IMR-90 (cell line): ENCODE measurements around the gene PCK2. TPM values are rescaled to one million over a fixed set of nuclear protein-coding genes. Genes with fewer than 3 reads are reported as not detected.

ENCODE experiments used
- ATAC-seq: fragments of 200-7000 bp; cut with Tn5 transposase; 2 replicates; pipeline ENCODE4 v1.9.1; 2020; ENCODE audit warnings: low read depth, mild to moderate bottlenecking, moderate library complexity
- BruUV-seq: library from RNA; stranded (reverse); fragments of 400-500 nt; replicated peaks from 2 replicates; lab custom pipeline; 2021; lab: Mats Ljungman, UMichigan
- CTCF ChIA-PET: fragments of 300-600 bp; formaldehyde crosslinking; extraction: SDS; loops from one replicate; lab custom pipeline; 2021; ENCODE audit warnings: antibody characterized with exemption; lab: Yijun Ruan, JAX
- POLR2A ChIA-PET: fragments of 300-600 bp; sonication (Branson Sonifier 250); formaldehyde crosslinking; loops from one replicate; lab custom pipeline; 2022; ENCODE audit warnings: antibody characterized with exemption; ENCODE audit not compliant: unreplicated experiment; lab: Charles Lee
- DNase-seq: peaks from one replicate; pipeline ENCODE4 v3.0.0; 2013
- H2AFZ ChIP-seq: replicated peaks from 2 replicates; pipeline ENCODE3; 2013; ENCODE audit warnings: low read length, mild to moderate bottlenecking; ENCODE audit not compliant: poor library complexity
- H2AK5ac ChIP-seq: 2 replicates; pipeline ENCODE4 v1.6.1; 2013; ENCODE audit warnings: low read depth, low read length, inconsistent platforms
- H2AK9ac ChIP-seq: replicated peaks from 2 replicates; pipeline ENCODE3; 2013; ENCODE audit warnings: mild to moderate bottlenecking, low read depth, low read length, moderate library complexity; ENCODE audit not compliant: poor library complexity
- H2BK120ac ChIP-seq: 2 replicates; pipeline ENCODE4 v1.6.1; 2013; ENCODE audit warnings: low read depth, low read length, inconsistent platforms
- H2BK15ac ChIP-seq: 3 replicates; pipeline ENCODE4 v1.6.1; 2013; ENCODE audit warnings: low read depth, low read length, inconsistent platforms
- H2BK20ac ChIP-seq: 2 replicates; pipeline ENCODE4 v1.6.1; 2013; ENCODE audit warnings: low read depth, mild to moderate bottlenecking, inconsistent platforms, low read length, moderate library complexity
- H2BK5ac ChIP-seq: 2 replicates; pipeline ENCODE4 v1.6.1; 2013; ENCODE audit warnings: mild to moderate bottlenecking, low read depth, low read length, inconsistent platforms; ENCODE audit not compliant: poor library complexity, severe bottlenecking
- H3K14ac ChIP-seq: replicated peaks from 2 replicates; pipeline ENCODE4 v1.6.1; 2013; ENCODE audit warnings: low read depth, low read length, inconsistent platforms
- H3K18ac ChIP-seq: 2 replicates; pipeline ENCODE4 v1.6.1; 2013; ENCODE audit warnings: low read depth, low read length, control low read depth
- H3K23ac ChIP-seq: 2 replicates; pipeline ENCODE4 v1.6.1; 2013; ENCODE audit warnings: low read depth, low read length, inconsistent platforms
- H3K27ac ChIP-seq: 2 replicates; pipeline ENCODE4 v1.5.1; 2013; ENCODE audit warnings: mild to moderate bottlenecking, control low read depth, low read length; ENCODE audit not compliant: insufficient read depth
- H3K27me3 ChIP-seq: 2 replicates; pipeline ENCODE4 v1.6.1; 2013; ENCODE audit warnings: low read length; ENCODE audit not compliant: control insufficient read depth, insufficient read depth
- H3K36me3 ChIP-seq: 2 replicates; pipeline ENCODE4 v1.6.1; 2013; ENCODE audit warnings: low read length, mixed read lengths; ENCODE audit not compliant: control insufficient read depth, insufficient read depth
- H3K4ac ChIP-seq: 2 replicates; pipeline ENCODE4 v1.6.1; 2013; ENCODE audit warnings: low read depth, low read length, inconsistent platforms
- H3K4me1 ChIP-seq: 2 replicates; pipeline ENCODE4 v1.6.1; 2013; ENCODE audit warnings: low read length, mixed read lengths; ENCODE audit not compliant: control insufficient read depth, insufficient read depth
- H3K4me2 ChIP-seq: 2 replicates; pipeline ENCODE4 v1.6.1; 2013; ENCODE audit warnings: low read depth, mild to moderate bottlenecking, control low read depth, low read length, moderate library complexity
- H3K4me3 ChIP-seq: 2 replicates; pipeline ENCODE4 v1.5.1; 2013; ENCODE audit warnings: low read depth, mild to moderate bottlenecking, control low read depth, low read length, moderate library complexity; ENCODE audit not compliant: insufficient read depth
- H3K56ac ChIP-seq: 2 replicates; pipeline ENCODE4 v1.6.1; 2013; ENCODE audit warnings: low read length, inconsistent platforms; ENCODE audit not compliant: insufficient read depth; ENCODE audit errors: extremely low read depth
- H3K79me1 ChIP-seq, 2 experiments: 2 replicates each; pipeline ENCODE4 v1.6.1; 2013; ENCODE audit warnings: low read length in 2 of 2, inconsistent platforms in 1 of 2, low read depth in 1 of 2
- H3K9ac ChIP-seq: 2 replicates; pipeline ENCODE4 v1.6.1; 2013; ENCODE audit warnings: low read depth, low read length, control low read depth
- H3K9me1 ChIP-seq: 2 replicates; pipeline ENCODE4 v1.6.1; 2013; ENCODE audit warnings: low read length, inconsistent platforms; ENCODE audit not compliant: insufficient read depth
- H3K9me3 ChIP-seq: 2 replicates; pipeline ENCODE4 v1.6.1; 2013; ENCODE audit warnings: low read length; ENCODE audit not compliant: control insufficient read depth, insufficient read depth
- H4K20me1 ChIP-seq: 2 replicates; pipeline ENCODE4 v1.6.1; 2013; ENCODE audit warnings: low read length, inconsistent platforms; ENCODE audit not compliant: insufficient read depth
- H4K5ac ChIP-seq: 2 replicates; pipeline ENCODE4 v1.6.1; 2013; ENCODE audit warnings: mild to moderate bottlenecking, low read depth, low read length, control low read depth
- H4K8ac ChIP-seq, 2 experiments: 2 replicates each; pipeline ENCODE4 v1.6.1; 2013; ENCODE audit warnings: low read depth in 2 of 2, low read length in 2 of 2, control low read depth in 1 of 2, inconsistent platforms in 1 of 2
- H4K91ac ChIP-seq: 2 replicates; pipeline ENCODE4 v1.6.1; 2013; ENCODE audit warnings: low read depth, low read length, inconsistent platforms; ENCODE audit not compliant: insufficient read depth
- CEBPB ChIP-seq: IDR thresholded peaks from 2 replicates; pipeline ENCODE4 v1.6.1; 2012; ENCODE audit warnings: low read depth, low read length, improper control_type of control experiment
- CHD1 ChIP-seq: IDR thresholded peaks from 2 replicates; pipeline ENCODE4 v1.6.1; 2012; ENCODE audit warnings: low read depth, low read length, improper control_type of control experiment
- CTCF ChIP-seq: conservative IDR thresholded peaks from 2 replicates; pipeline ENCODE4 v1.5.1; 2012; ENCODE audit warnings: mild to moderate bottlenecking, low read depth, low read length, improper control_type of control experiment
- RFX5 ChIP-seq: IDR thresholded peaks from 2 replicates; pipeline ENCODE4 v1.8.0; 2012; ENCODE audit warnings: low read depth, mild to moderate bottlenecking, low read length, moderate library complexity
- WGBS, 2 experiments: methylation state at CpG; one replicate each; pipeline versions ENCODE4 v1.1.5 to v1.1.7; 2013; ENCODE audit warnings: missing lambda C conversion rate in 2 of 2; ENCODE audit not compliant: insufficient read length in 1 of 2; ENCODE audit errors: extremely low coverage in 2 of 2; 5-methylcytosine and 5-hydroxymethylcytosine counted together
- dilution Hi-C: fragments of 300-500 bp; cut with HindIII; formaldehyde crosslinking; loops from one replicate; pipeline ENCODE4 v1.14.3; 2018; ENCODE audit warnings: low sequenced_read_pairs; ENCODE audit not compliant: unreplicated experiment
- in situ Hi-C: fragments of 300-500 bp; cut with MboI; formaldehyde crosslinking; loops from 3 replicates; pipeline ENCODE4 v1.14.3; 2019; ENCODE audit warnings: low sequenced_read_pairs, inconsistent platforms, mixed read lengths
- intact Hi-C: fragments of 100-400 bp; cut with micrococcal nuclease; formaldehyde crosslinking; loops from 2 replicates; pipeline ENCODE4 v1.10.0; 2022
- polyA plus RNA-seq, 3 experiments: library from polyadenylated mRNA; depleted of rRNA; stranded (reverse); fragments of >200 nt; gene quantifications; 2 replicates each; pipeline ENCODE4 v1.2.3, GENCODE V29; 2012; ENCODE audit warnings: low replicate concordance in 1 of 3
- total RNA-seq: library from RNA; depleted of rRNA; stranded (reverse); fragments of >200 nt; gene quantifications from 2 replicates; pipeline ENCODE4 v1.2.3, GENCODE V29; 2012

The PCK2 gene
- total and polyA plus RNA-seq, 2 of the 4 experiments (the other 2 are of a cell fraction), result 13.4 to 29.4 TPM

- no peak for DNase-seq
- Histone ChIP-seq H2AK9ac (no peak overlapping the region), H3K14ac (no peak overlapping the region), H2BK20ac (no peak overlapping the region), H3K18ac (no peak overlapping the region), H3K23ac (no peak overlapping the region), H2BK120ac (no peak overlapping the region), H3K4me3 (no peak overlapping the region), H3K9ac (no peak overlapping the region), H4K20me1 (peaks cover 10% of the 10 kb centered on the region), H3K9me3 (no peaks in the 10 kb centered on the region), H4K5ac (no peak overlapping the region), H4K91ac (no peak overlapping the region), H3K4me2 (no peak overlapping the region), H2BK15ac (no peak overlapping the region), H3K9me1 (no peaks in the 10 kb centered on the region), H4K8ac (no peak overlapping the region), H2BK5ac (no peak overlapping the region), H2AFZ (no peak overlapping the region), H3K36me3 (peaks cover 52% of the 10 kb centered on the region), H2AK5ac (no peak overlapping the region), H3K4me1 (peaks cover 3% of the 10 kb centered on the region), H3K56ac (no peak overlapping the region), H3K4ac (no peak overlapping the region), H3K79me1 (peaks cover 21 to 44% of the 10 kb centered on the region in 2 experiments), H3K27ac (no peak overlapping the region), H3K27me3 (no peaks in the 10 kb centered on the region)
- no peak for ATAC-seq
- CTCF ChIA-PET, result interaction anchor here (4.3 kb wide), 1 partner anchor 10 kb away, joined by 14 read pairs; the partner anchor contains the start of gene IRF9
- no TSS peak for BruUV-seq
- in situ Hi-C loops, result no loop called here
- dilution Hi-C loops, result no loop called here
- POLR2A ChIA-PET, result no interaction called here
- TF ChIP-seq CEBPB, result no peak
- TF ChIP-seq CTCF, result no peak
- no peak for TF ChIP-seq CHD1
- no peak for TF ChIP-seq RFX5
- 88% methylated on average over 4 of the region's 9 CpGs; no CpG with 5 or more reads in 1 of the 2 experiments for WGBS, 2 experiments
- intact Hi-C loops, result no loop called here
Measured at GRCh38 chr14:24150993-24151392, 56.9 kb downstream of the PCK2 start.
